Testis (tissue), 3 donors: ENCODE results near the gene FAM227A. TPM values are rescaled to one million over a fixed set of nuclear protein-coding genes. Genes with fewer than 3 reads are reported as not detected.
"Not testable (repeated sequence)": the region's sequence is repeated elsewhere in the genome, so short reads cannot be mapped to it uniquely, and the experiment has no call there.

Experiments used
- DNase-seq: peaks from one replicate; pipeline ENCODE4 v3.0.0-alpha.2; 2019
- H3K27ac ChIP-seq, 2 donors: fragments of 200-600 bp; sonication (generic); one replicate each; pipeline ENCODE4 v1.5.1; 2019
- H3K27me3 ChIP-seq: fragments of 200-600 bp; sonication (generic); one replicate; pipeline ENCODE4 v1.5.1; 2019
- H3K36me3 ChIP-seq: fragments of 200-600 bp; sonication (generic); one replicate; pipeline ENCODE4 v1.5.1; 2017; ENCODE audit warnings: low read depth; ENCODE audit errors: missing control alignments
- H3K4me1 ChIP-seq: fragments of 200-600 bp; sonication (generic); one replicate; pipeline ENCODE4 v1.5.1; 2019
- H3K4me3 ChIP-seq, 2 donors: fragments of 200-600 bp; sonication (generic); one replicate each; pipeline ENCODE4 v1.5.1; 2017 to 2019
- H3K9me3 ChIP-seq: fragments of 200-600 bp; sonication (generic); one replicate; pipeline ENCODE4 v1.5.1; 2017
- POLR2A ChIP-seq: fragments of 450-650 bp; IDR thresholded peaks from one replicate; pipeline ENCODE4 v1.6.1; 2017; ENCODE audit warnings: antibody characterized with exemption, mild to moderate bottlenecking, moderate library complexity
- WGBS, 2 donors: methylation state at CpG; one replicate each; pipeline ENCODE4 v1.1.5; 2018; 5-methylcytosine and 5-hydroxymethylcytosine counted together
- intact Hi-C: fragments of 100-400 bp; cut with DNase I; formaldehyde crosslinking; loops from one replicate; pipeline ENCODE4 v1.15.1; 2023; ENCODE audit warnings: low total_unique reads
- polyA plus RNA-seq: library from polyadenylated mRNA; stranded (reverse); fragments of 350-450 nt; fragmentation: Illumina TruSeq; extraction: RNeasy Lipid Tissue Mini Kit (QIAGEN cat#74804); gene quantifications from one replicate; pipeline ENCODE4 v1.2.3, GENCODE V29; 2014; ENCODE audit warnings: low read depth, low replicate concordance; ENCODE audit not compliant: insufficient read depth
- total RNA-seq, 2 donors: library from RNA; depleted of rRNA; stranded (reverse); fragments of >200 nt; gene quantifications; one replicate each; pipeline ENCODE4 v1.2.3, GENCODE V29; 2016
- TF ChIP-seq, protein P1 (sequence below), 3 experiments: fragments of 450-650 bp in 2 of 3; fragments of 200-600 bp in 1 of 3; sonication (generic) in 1 of 3; IDR thresholded peaks; one replicate each; pipeline ENCODE4 v1.5.1; 2016 to 2019; ENCODE audit warnings: antibody characterized with exemption in 3 of 3, mild to moderate bottlenecking in 2 of 3, moderate library complexity in 1 of 3

The FAM227A gene
- total and polyA plus RNA-seq, 3 donors from 2014 or later: 16.3 to 41.8 (median 18.0) TPM

DNA sequence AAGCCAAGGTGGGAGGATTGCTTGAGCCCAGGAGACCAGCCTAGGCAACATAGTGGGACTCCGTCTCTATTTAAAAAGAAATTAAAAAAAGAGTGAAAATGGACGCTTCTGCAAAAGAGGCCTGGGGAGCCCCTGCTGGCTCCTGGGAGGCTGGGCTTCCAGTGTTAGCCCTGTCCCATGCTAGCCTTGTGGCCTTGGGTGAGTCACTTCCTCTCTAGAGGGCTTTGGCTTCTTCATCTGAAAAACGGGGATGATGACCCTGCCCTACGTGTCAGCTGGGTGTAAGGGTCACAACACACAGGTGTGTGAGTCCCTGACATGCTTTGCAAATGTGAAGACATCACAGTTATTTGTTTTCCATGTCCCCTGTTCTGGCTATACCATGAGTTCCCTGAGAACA is 32.8 kb downstream of the FAM227A start:
- no peak for DNase-seq
- Histone ChIP-seq H3K4me1 (no peaks in the 10 kb centered on the region), H3K36me3 (no peaks in the 10 kb centered on the region), H3K27ac (no peak overlapping the region), H3K27me3 (no peaks in the 10 kb centered on the region), H3K9me3 (no peaks in the 10 kb centered on the region), H3K4me3 (no peak overlapping the region)
- intact Hi-C loops: no loop called here
- TF ChIP-seq, protein P1, sequence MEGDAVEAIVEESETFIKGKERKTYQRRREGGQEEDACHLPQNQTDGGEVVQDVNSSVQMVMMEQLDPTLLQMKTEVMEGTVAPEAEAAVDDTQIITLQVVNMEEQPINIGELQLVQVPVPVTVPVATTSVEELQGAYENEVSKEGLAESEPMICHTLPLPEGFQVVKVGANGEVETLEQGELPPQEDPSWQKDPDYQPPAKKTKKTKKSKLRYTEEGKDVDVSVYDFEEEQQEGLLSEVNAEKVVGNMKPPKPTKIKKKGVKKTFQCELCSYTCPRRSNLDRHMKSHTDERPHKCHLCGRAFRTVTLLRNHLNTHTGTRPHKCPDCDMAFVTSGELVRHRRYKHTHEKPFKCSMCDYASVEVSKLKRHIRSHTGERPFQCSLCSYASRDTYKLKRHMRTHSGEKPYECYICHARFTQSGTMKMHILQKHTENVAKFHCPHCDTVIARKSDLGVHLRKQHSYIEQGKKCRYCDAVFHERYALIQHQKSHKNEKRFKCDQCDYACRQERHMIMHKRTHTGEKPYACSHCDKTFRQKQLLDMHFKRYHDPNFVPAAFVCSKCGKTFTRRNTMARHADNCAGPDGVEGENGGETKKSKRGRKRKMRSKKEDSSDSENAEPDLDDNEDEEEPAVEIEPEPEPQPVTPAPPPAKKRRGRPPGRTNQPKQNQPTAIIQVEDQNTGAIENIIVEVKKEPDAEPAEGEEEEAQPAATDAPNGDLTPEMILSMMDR (IDR thresholded peaks at IDR 0.05): no peak
- no peak for TF ChIP-seq POLR2A
- 77 to 86% methylated on average over 4 of the region's 4 CpGs for WGBS, 2 donors

DNA sequence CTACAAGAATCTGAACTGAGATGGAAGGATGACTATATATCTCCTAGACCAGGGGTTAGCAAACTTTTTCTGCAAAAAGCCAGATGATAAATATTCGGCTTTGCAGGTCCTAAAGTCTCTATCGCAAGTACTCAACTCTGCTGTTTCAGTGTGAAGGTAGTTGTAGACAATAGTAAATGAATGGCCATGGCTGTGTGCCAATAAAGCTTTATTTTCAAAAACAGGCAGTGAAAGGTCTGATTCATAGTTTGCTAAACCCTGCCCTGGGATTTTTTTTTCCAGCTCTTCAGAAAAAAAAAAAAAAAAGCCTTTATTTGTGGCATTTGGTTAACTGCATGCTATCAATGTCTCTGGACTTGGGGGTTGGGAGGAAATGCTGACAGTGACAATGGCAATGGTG is 37.5 kb downstream of the FAM227A start:
- H3K9me3 ChIP-seq: no peaks in the 10 kb centered on the region
- no peaks in the 10 kb centered on the region for H3K36me3 ChIP-seq
- no peaks in the 10 kb centered on the region for H3K27me3 ChIP-seq
- intact Hi-C loops: no loop called here
- no peak overlapping the region for H3K27ac ChIP-seq
- H3K4me1 ChIP-seq: no peaks in the 10 kb centered on the region
- TF ChIP-seq POLR2A: no peak
- WGBS, 2 donors: 95 to 98% methylated on average over 2 of the region's 2 CpGs
- no peak overlapping the region for H3K4me3 ChIP-seq
- no peak for DNase-seq

DNA sequence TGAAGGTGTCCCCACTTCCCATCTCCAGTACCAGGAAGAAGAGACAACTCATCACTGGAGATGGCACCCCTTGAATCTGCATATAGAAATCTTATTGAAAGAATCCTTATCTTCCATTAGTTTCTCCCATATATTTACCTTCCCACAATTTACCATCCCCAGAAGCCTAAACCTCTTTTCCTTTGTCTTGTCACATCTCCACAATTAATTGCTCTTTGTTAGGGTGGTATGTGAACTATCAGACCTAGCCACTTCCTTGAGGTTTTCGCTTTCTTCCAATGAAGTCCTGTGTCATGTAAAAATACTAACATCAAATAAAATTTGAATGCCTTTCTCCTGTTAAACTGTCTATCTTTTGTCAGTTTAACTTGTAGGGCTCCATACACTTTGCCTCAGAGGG is 37.9 kb downstream of the FAM227A start:
- no peaks in the 10 kb centered on the region for H3K4me1 ChIP-seq
- no peak overlapping the region for H3K27ac ChIP-seq
- no peak overlapping the region for H3K4me3 ChIP-seq
- no peaks in the 10 kb centered on the region for H3K36me3 ChIP-seq
- no peak for TF ChIP-seq POLR2A
- TF ChIP-seq, protein P1 (IDR thresholded peaks at IDR 0.05): no peak
- WGBS, 2 donors: 100% methylated on average over 1 of the region's 1 CpG
- DNase-seq: no peak
- no peaks in the 10 kb centered on the region for H3K9me3 ChIP-seq
- intact Hi-C loops: no loop called here
- no peaks in the 10 kb centered on the region for H3K27me3 ChIP-seq

DNA sequence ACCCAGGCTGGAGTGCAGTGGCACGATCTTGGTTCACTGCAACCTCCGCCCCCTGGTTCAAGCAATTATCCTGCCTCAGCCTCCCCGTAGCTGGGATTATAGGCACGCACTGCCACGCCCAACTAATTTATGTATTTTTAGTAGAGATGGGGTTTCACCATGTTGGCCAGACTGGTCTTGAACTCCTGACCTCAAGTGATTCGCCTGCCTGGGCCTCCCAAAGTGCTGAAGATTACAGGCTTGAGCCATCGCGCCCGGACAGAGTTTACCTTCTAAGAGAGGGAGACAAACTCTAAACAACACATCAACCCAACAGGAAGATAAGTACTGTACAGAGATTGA is 41.2 kb downstream of the FAM227A start:
- H3K4me1 ChIP-seq, H3K4me3 ChIP-seq, H3K27ac ChIP-seq, H3K27me3 ChIP-seq, intact Hi-C loops, DNase-seq, H3K36me3 ChIP-seq, H3K9me3 ChIP-seq: not testable (repeated sequence)
- 87 to 92% methylated on average over 9 of the region's 9 CpGs for whole genome bisulfite sequencing, 2 donors

DNA sequence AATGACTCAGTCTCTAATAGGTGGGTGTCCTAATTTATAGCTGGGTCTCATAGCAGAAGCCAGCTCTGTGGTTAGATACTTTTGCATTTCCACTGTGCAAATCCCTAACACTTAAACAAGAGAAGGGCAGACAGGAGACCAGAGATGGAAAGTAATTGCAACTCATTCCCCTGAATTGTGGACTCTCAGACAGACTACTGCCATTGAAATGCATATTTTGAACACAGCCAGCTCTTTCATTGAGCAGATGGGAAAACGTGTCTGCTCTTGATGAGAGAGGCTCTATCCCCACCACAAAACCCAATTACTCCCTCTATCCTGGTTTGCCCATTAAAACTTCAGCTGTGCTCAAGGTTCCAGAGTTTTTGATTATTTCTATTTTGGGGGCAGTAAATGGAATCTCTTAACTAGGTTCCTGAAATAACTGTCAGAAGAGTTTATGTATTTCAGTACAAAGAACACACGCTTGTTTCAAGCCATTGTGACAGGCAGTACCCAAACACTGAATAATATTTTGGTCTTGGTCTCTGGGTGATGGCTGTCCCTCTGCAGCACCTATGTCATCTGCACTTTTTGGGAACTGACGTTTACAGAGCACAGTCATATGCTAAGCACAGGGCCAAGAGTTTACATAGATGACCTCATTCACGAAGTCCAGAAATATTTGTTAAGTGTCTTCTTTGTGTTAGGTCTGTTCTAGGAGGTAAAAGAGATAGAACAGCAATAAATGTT is 41.7 kb downstream of the FAM227A start:
- no peak for TF ChIP-seq POLR2A
- TF ChIP-seq, protein P1 (IDR thresholded peaks at IDR 0.05): no peak
- Histone ChIP-seq H3K4me3 (no peak overlapping the region), H3K27me3 (no peaks in the 10 kb centered on the region), H3K9me3 (no peaks in the 10 kb centered on the region), H3K4me1 (no peaks in the 10 kb centered on the region), H3K27ac (no peak overlapping the region), H3K36me3 (no peaks in the 10 kb centered on the region)
- 73 to 79% methylated on average over 4 of the region's 4 CpGs for WGBS, 2 donors
- no peak for DNase-seq
- intact Hi-C loops: no loop called here

DNA sequence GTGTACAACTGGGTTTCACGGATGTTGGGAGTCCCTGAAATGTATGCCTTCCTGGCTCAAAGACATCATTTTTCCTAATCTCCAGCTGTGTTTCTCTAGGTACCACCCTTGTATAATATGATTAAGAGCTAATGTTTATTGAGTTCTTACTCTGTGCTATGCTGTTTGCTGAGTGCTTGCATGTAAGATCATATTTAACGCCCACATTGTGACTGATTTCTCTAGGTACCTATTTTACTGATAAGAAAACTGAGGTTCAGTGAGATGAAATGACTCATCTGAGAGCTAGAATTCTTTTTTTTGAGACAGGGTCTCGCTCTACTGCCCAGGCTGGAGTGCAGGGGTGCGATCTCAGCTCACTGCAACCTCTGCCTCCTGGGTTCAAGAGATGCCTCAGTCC is 42.6 kb downstream of the FAM227A start:
- no peak overlapping the region for H3K27ac ChIP-seq
- no peaks in the 10 kb centered on the region for H3K36me3 ChIP-seq
- H3K4me3 ChIP-seq: no peak overlapping the region
- TF ChIP-seq POLR2A: no peak
- TF ChIP-seq, protein P1 (IDR thresholded peaks at IDR 0.05): no peak
- 91 to 100% methylated on average over 4 of the region's 4 CpGs for WGBS, 2 donors
- intact Hi-C loops: no loop called here
- H3K27me3 ChIP-seq: no peaks in the 10 kb centered on the region
- no peak for DNase-seq
- no peaks in the 10 kb centered on the region for H3K9me3 ChIP-seq
- H3K4me1 ChIP-seq: no peaks in the 10 kb centered on the region
